ENCODE results near the gene SPX.

DNA sequence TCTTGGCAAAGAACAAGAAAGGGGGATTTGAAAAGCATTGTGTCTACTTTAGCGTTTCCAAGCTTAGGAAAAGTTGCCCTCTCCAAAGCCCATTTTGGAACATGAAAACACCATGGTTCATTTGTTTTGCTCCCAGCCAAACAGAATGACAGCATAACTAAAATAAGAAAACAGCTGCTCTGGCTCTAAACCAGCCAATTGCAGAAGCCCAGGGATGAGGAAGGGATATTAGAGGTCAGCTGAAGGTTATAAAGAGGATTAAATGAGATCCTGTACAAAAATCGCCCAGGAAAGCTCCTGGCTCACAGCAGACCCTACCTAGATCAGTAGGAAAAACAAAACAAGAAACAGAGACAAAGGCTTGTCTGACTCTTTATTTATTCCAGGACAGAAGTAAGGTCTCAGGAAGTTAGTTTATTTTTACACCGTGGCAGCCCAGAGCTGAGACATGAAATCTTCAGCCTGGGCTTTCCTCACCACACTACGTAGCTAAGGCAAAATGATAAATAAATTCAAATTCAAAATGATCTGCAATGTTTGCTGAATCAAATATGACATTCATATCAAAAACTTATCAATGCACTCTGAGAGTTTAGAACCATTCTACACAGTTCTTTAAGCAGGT is 25.9 kb downstream of the SPX start:
- TF ChIP-seq, protein P1, sequence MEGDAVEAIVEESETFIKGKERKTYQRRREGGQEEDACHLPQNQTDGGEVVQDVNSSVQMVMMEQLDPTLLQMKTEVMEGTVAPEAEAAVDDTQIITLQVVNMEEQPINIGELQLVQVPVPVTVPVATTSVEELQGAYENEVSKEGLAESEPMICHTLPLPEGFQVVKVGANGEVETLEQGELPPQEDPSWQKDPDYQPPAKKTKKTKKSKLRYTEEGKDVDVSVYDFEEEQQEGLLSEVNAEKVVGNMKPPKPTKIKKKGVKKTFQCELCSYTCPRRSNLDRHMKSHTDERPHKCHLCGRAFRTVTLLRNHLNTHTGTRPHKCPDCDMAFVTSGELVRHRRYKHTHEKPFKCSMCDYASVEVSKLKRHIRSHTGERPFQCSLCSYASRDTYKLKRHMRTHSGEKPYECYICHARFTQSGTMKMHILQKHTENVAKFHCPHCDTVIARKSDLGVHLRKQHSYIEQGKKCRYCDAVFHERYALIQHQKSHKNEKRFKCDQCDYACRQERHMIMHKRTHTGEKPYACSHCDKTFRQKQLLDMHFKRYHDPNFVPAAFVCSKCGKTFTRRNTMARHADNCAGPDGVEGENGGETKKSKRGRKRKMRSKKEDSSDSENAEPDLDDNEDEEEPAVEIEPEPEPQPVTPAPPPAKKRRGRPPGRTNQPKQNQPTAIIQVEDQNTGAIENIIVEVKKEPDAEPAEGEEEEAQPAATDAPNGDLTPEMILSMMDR (IDR thresholded peaks at IDR 0.05) = no peak
- no peak for TF ChIP-seq POLR2A (IDR thresholded peaks at IDR 0.05)
